NCI-H446 (cell line): ENCODE data around the gene C13orf46.
A peak's percentile ranks its signal among the peaks of the same experiment; 100 is the strongest.

Experiments used
- DNase-seq, 2 experiments: peaks; one replicate each; lab custom pipeline; 2025; lab: John Stamatoyannopoulos, UW

The C13orf46 gene

DNA sequence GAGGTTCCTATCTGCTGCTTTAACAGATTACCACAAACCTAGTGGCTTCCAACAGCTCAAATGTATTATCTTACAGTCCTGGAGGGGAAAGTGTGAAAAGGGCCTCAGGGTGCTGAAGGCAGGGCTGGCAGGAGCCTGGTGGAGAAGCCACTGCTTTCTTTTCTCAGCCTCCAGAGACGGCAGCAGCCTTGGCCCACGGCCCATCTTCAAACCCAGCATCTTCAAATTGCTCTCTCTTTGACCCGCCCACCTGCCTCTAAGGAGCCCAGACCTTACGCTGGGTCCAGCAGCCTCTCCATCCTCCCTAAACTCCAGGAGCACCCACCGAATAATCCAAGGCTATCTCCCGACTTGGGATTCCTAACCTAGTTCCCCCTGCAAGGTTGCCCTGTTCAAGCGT is 35.6 kb downstream of the C13orf46 start:
- no peak for DNase-seq

DNA sequence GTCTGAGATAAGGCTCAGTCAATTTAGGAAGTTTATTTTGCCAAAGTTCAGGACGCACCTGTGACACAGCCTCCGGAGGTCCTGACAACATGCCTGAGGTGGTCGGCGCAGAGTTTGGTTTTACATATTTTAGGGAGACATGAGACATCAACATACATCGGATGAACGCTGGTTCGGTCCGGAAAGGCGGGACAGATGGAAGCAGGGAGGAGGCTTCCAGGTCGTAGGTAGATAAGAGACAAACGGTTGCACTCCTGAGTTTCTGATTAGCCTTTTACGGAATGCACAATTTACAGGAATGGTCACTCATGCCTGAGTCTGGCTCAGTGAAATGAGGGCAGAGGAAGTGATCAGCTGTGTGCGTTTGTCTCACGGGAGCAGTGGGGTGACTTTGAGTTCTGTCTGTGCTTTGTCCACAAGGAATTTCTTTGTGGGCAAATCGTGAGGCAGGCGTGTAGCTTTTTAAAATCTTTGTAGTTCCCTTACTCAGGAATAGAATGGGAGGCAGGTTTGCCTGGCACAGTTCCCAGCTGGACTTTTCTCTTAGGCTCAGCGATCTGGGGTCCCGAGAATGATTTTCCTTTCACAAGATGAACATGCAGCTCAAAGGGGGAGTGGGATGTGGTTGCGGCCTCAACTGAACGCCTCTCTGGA is 36.2 kb downstream of the C13orf46 start:
- no peak for DNase-seq

- DNase-seq: no peak
These were observed 36.8 kb downstream of the C13orf46 start for GRCh38 chr13:113937073-113937472.

DNA sequence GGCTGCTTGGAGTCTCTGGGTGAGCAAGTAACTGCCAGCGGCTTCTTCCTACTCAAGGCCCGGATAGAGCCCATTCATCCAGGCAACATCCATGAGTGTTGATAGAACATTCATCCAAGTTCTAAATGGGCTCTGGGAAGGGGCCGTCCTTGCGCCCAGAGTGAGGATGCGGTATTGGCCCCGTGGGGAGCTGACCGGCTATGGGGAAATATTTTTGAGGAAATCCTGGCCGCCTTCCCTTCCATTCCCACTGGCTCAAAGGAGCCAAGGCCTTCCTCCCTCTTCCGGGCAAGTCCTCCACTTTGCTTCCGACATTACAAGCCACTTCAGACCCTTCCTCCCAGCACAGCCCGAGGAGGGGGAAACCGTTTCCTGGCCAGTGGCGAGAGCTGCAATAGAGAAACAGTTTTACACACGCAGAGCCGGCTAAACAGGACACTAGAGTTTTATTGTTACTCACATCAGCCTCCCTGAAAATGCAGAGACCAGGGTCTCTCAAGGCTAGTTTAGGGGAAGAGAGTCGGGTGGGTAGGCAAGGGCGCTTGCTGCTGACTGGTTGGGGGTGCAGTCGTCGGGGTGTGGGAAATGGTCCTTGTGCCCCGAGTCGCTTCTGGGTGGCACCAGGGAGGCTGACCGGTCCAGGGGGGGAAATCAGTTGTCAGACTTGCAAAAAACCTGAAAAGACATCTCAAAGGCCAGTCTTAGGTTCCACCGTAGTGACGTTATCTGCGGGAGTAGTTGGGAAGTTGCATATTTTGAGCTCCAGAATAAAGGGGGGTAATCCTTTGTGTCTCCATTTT is 37.5 kb downstream of the C13orf46 start:
- no peak for DNase-seq

DNA sequence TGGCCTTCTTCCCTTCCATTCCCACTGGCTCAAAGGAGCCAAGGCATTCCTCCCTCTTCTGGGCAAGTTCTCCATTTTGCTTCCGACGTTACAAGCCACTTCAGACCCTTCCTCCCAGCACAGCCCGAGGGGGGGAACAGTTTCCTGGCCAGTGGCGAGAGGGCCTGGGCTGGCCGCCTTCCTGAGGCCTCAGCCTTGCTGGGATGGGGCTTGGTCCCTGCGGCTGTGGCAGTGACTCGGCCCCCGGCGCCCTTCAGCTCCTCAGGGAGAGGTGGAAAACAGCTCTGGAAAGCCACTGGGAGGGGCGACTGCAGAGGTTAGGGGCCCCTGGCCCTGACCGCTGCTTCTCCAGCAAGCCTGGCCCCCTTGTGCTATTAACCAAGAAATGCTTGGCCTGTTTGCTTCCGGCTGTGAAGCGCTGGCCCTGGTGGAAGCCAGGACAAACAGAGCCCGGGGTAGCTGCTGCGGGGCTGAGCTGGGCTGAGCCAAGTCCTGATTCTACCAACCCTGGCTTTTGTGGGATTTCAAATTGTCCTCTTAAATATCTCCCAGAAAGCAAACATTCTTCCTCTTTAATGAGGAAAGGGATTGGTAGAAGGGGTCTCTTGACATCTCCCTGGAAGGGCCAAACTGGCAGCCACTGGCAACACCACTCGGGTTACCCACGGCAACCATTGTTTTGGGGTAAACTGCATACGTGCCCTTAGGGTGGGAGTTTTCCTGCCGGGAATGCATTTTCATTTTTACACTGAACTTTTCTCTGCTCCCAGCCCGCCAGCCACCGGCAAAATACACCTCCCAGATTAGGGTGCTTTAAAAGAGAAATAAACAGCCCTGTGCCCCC is 38.7 kb downstream of the C13orf46 start:
- no peak for DNase-seq

DNA sequence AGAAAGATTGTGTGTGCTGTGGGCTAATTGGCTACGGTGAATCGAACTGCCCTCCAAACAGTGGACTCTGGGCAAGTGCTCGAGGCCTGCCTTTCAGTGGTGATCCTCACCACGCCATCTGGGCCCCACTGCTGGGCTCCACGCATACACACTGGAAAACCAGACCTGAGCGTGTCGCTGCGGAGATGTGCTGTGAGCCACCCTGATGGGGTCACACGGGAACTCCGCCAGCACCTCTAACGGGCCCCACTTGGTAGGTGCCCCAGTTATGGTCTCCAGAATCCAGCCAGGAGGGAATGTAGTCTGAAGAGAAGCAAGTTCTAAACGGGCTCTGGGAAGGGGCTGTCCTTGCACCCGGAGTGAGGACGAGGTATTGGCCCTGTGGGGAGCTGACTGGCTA is 39.3 kb downstream of the C13orf46 start:
- no peak for DNase-seq

DNA sequence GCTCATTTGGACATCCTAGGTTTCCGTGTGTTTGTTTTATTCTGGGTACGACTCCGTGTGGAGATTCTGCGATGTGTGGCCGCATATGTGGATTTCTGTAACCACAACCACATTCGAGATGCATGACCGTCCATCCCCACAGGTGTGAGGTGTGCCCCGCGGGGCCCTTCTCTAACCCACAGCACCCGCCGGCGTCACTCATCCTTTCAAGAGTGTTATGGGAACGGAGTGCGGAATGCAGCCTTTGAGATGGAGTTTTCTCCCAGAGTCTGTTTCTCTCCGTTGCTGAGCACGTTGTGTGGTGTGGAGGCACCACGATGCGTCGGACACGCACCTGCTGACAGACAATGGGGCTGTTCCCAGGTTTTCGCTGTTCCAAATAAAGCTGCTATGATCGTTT is 40.0 kb downstream of the C13orf46 start:
- DNase-seq: no peak

DNA sequence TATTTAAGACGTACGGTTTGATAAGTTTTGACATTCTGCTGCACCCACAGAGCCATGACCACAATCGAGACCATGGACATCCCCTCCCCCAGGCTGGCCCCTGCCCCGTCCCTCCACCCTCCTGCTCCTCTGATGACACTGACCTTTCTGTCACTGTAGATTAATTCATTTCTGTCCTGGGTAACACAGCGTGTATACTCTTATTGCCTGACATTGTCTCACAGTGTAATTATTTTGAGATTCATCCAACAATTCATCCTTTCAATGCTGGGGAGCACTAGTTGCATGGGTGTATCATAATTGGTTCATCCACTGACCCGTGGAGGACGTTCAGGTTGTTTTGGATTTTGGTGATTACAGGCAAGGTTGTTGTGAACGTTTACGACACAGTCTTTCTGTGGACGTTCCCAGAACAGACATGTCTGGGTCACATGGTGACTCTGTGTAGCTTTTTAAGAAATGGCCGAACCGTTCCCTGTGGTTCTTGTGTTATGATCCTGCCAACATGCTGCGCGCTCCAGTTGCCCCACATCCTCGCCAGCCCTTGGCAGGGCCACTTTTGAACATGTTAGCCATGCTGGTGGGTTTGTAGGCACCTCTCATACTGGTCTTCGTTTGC is 41.9 kb downstream of the C13orf46 start:
- no peak for DNase-seq

GRCh38 chr13:113930671-113931637 is 42.9 kb downstream of the C13orf46 start:
- no peak for DNase-seq

DNA sequence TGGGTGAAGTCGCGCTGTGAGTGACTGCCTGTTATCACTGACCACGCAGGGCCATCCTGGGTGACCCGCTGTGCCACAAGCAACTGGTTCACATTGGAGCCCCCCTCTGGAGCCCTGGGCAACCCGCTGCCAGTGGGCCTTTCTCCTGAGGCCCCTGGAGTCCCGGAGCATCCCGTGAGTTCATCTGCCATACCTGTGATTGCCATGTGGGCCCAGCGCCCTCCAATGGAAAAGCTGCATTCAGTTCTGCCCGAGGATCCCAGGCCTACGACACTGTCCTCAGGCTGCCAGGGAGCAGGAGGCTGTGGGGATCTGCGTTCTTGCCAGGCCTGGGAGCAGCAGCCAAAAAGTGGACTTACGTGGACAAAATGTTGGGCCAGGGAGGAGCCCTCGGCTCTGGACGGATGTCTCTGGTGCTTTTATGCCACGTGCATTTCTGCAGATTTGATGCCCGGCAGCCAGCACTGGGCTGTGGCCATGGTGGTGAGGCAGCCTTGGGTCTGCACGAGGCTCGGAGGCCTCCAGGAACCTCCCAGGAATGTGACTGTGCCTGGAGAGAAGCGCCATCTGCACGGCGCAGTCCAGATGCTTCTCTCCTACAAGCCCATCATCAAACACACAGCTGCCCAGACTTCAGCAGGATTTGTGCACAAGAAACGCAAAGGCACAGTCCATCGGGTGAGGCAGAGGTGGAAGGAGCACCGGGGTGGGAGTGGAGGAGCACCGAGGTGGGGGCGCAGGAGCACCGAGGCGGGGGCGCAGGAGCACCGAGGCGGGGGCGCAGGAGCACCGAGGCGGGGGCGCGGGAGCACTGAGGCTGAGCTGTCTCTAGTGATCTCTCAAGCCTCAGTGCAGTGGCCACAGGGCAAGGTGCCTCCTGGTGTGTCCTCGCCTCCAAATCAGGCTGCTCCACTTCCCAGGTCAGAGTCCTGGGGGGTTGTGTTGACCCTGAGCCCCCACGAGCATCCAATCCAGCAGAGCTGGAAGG is 44.0 kb downstream of the C13orf46 start:
- DNase-seq: no peak

DNA sequence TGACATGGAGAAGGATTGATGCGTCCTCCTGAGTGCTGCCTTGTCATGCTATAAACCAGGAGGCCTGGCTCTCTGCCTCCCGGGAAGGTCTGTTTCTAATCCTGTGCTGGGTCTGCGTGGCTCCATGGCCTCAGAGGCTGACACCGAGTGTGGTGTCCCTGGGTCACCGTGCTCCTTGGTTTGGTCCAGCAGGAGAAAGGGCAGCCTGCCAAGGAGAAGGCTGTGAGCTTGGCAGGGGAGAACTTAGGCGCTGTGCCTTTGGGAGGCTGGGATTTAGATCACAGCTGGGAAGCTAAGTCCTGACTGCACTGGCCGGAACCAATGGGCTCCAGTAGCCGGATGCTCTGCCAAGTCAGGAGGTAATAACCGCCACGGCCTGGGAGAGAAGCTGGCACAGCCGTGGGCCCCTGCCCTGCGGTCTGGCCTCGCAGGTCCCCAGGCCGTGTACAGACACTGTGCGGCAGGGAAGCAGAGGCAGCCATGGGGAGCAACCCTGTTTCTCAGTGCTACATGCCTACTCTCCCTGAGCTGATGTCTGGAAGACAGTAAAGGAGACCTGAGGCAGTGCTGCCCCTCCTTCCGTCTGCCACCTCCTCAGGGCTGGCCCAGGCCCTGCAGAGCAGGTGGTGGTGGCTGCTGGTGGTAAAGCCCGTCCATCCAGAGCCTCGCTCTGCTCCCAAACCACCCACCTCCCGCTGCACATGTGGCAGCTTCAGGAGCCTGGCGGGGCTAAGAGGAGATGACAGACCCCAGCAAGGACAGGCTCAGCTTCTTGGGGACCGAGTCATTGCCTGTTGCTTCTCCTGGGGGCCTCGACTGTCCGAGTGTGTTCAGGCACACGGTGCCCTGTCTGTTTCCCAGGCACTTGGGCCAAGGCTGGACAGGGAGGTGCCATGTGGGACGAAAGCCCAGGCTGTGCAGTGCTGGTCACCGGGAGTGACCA is 44.9 kb downstream of the C13orf46 start:
- peak in 1 of 2 experiments; percentile 11 for DNase-seq

- no peak for DNase-seq
These were observed 46.0 kb downstream of the C13orf46 start for GRCh38 chr13:113927661-113928581.

- no peak for DNase-seq
These were observed 46.8 kb downstream of the C13orf46 start for GRCh38 chr13:113926951-113927660.

DNA sequence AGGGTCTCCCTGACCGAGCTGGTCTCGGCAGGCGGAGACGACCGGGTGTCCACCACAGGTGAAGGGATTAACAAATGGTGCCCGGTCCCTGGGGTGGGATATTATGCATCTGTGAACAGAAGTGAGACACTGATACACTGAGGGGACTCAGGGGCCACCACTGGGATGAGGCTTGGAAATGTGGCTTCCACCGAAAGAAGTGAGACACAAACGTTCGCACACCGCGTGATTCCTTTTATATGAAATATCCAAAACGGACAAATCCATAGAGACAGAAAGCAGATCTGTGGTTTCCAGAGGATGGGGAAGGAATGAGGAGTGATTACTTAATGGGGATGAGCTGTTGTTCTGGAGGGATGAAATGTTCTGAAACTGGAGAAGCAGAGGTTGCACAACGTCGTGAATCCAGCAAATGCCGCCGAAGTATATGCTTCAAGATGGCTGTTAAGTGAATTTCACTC is 47.5 kb downstream of the C13orf46 start:
- no peak for DNase-seq

- no peak for DNase-seq
These were observed 49.5 kb downstream of the C13orf46 start for GRCh38 chr13:113924184-113924901.
